Omental fat pad (tissue), 4 donors: ENCODE results near the gene ZC3H7A. TPM values are rescaled to one million over a fixed set of nuclear protein-coding genes. Genes with fewer than 3 reads are reported as not detected.

Experiments
- ATAC-seq: fragments of 150-250 bp; one replicate; pipeline ENCODE4 v1.9.1; 2016; ENCODE audit warnings: mild to moderate bottlenecking, moderate library complexity; ENCODE audit not compliant: low FRiP score
- DNase-seq: peaks from one replicate; pipeline ENCODE4 v3.0.0-alpha.2; 2019; ENCODE audit warnings: low spot score
- CTCF ChIP-seq, 3 donors: fragments of 450-650 bp; IDR thresholded peaks; one replicate each; pipeline ENCODE4 v1.5.1; 2016 to 2017; ENCODE audit warnings: antibody characterized with exemption in 3 of 3, mild to moderate bottlenecking in 3 of 3, moderate library complexity in 2 of 3
- total RNA-seq, 4 donors: library from RNA; depleted of rRNA; stranded (reverse); fragments of >200 nt; gene quantifications; one replicate each; pipeline ENCODE4 v1.1.0, GENCODE V29; 2016

Gene ZC3H7A, protein sequence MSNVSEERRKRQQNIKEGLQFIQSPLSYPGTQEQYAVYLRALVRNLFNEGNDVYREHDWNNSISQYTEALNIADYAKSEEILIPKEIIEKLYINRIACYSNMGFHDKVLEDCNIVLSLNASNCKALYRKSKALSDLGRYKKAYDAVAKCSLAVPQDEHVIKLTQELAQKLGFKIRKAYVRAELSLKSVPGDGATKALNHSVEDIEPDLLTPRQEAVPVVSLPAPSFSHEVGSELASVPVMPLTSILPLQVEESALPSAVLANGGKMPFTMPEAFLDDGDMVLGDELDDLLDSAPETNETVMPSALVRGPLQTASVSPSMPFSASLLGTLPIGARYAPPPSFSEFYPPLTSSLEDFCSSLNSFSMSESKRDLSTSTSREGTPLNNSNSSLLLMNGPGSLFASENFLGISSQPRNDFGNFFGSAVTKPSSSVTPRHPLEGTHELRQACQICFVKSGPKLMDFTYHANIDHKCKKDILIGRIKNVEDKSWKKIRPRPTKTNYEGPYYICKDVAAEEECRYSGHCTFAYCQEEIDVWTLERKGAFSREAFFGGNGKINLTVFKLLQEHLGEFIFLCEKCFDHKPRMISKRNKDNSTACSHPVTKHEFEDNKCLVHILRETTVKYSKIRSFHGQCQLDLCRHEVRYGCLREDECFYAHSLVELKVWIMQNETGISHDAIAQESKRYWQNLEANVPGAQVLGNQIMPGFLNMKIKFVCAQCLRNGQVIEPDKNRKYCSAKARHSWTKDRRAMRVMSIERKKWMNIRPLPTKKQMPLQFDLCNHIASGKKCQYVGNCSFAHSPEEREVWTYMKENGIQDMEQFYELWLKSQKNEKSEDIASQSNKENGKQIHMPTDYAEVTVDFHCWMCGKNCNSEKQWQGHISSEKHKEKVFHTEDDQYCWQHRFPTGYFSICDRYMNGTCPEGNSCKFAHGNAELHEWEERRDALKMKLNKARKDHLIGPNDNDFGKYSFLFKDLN
- 10 to 100 TPM; 38.0 to 74.7 (median 53.6) TPM for total RNA-seq

DNA sequence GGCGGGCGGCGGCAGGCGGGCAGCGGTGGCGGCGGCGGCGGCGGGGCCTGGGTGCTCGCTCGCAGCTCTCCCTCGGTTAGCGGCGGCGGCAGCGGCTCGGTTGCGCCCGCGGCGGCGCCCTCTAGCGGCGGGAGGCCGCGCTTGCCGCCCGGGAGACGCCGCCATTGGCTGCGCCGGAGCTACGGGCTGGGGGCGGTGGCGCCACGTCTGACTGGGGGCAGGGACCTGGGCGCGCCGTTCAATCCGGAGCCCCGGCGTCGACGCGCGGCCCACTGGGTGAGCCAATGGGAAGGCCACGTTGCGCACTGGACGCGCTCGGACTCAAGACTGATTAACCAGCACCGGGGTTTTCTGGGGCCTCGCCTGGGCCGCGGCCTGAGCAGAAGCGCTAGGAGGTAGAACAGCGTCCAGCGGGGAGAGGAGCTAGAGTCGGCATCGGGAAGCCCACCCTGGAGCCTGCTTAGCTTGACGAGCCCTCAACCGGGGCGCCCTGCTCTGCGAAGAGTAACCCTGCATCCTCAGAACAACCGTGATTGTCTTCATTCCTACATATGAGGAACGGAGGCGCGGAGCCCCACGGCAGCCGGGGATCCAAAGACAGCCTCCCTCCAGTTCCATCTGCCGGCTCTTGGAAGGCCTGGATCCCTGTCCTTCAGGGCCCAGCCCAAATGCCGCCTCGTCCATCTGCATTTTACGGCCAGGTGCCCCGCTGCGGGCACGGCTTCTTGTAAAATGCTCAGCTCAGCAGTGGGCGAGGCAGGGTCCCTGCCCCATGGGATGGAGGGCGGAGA lies at the start of gene ZC3H7A:
ZC3H7A (minus strand) TSS at position 93 of the 791 bp plus-strand sequence. CDS start 14,904 bp downstream, outside the sequence.
- peak; percentile 69 for DNase-seq
- peak in 2 of 3 donors; percentile 83 to 98 for TF ChIP-seq CTCF (IDR thresholded peaks at IDR 0.05)
- peak; percentile 98 for ATAC-seq

DNA sequence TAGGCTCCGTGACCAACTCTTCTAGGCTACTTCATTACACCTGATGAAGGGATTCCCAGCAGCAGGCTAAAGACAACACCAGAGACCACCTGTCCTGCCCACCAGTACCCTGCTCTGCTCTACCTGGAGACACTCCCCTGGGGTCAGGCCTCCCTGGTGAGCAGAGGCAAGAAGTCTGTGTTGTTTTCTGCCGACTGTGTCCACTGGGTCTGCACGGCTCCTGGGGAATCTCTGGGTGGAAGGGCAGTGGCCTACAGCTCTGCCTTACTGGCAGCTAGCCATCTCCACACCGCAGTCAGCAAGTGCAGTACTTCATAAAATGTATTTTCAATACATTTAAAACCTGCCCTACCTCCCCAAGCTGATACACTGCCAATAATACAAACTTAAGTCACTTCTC lies 47.4 kb upstream of the ZC3H7A start:
- DNase-seq, result no peak
- TF ChIP-seq CTCF (IDR thresholded peaks at IDR 0.05), result no peak
- no peak for ATAC-seq

DNA sequence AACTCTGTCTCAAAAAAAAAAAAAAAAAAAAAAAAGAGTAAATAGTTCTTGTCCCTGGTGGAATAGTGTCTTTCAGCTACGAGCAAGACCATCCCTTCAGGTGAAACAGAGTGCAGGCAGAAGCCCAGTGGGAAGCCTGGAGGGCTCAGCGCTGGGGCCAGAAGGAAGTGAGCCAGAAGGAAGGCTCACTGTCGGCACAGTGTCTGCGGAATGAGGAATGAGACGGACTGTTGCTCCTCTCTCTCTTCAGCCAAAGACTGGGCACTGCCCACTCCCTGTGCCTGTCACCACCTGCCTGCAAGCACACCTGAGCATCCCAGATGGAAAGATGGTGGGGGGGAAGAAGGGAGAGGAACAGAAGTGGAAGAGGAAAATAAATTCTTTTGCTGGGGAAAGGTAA lies 46.8 kb upstream of the ZC3H7A start:
- DNase-seq, result no peak
- TF ChIP-seq CTCF (IDR thresholded peaks at IDR 0.05), result no peak
- ATAC-seq, result no peak

DNA sequence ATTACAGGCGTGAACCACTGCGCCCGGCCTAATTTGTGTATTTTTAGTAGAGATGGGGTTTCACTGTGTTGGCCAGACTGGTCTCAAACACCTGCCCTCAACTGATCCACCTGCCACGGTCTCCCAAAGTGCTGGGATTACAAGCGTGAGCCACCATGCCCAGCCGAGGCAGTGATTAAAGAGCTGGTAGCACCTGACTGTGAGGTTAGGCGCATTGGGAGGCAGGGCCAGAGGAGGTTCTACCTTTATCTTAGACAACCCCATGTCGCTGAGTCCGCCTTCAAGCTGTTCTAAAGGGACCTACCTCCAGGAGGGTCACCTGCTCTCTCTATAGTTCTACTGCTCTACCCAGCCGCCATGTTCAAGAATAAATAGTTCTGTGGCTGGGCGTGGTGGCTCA lies 46.1 kb upstream of the ZC3H7A start:
- DNase-seq (no peak), ATAC-seq (no peak)
- no peak for TF ChIP-seq CTCF (IDR thresholded peaks at IDR 0.05)

GRCh38 chr16:11841026-11841425 lies 44.0 kb upstream of the ZC3H7A start:
- no peak for TF ChIP-seq CTCF (IDR thresholded peaks at IDR 0.05)
- ATAC-seq, result no peak
- no peak for DNase-seq

DNA sequence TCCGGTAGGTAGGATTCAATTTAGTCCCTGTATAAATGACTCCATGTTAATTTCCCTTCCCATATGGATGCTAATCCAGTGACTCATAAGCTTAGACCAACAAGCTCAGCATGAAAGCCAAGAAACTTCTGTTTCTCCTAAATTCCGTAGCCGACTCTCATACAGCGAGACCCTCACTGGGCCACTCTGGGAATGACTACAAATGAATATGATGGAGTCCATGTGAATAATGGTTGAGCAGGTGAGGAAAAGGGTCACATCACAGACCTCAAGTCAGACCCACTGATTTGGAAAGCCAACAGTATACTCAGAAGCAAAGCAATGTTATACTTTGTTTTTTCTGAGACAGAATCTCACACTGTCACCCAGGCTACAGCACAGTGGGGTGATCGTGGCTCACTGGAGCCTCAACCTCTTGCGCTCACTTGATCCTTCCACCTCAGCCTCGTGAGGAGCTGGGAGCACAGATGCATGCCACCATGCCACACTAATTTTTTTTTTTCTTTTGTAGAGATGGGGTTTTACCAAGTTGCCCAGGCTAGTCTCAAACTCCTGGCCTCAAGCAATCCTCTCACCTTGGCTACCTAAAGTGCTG lies 39.7 kb upstream of the ZC3H7A start:
- peak; percentile 17 for ATAC-seq
- no peak for TF ChIP-seq CTCF (IDR thresholded peaks at IDR 0.05)
- no peak for DNase-seq
